IPS DF 4.7 (cell line): ENCODE data around the gene TOR2A.

Experiments
- DNase-seq: peaks from one replicate; pipeline ENCODE4 v3.0.0-alpha.2; 2013; ENCODE audit warnings: low spot score; ENCODE audit errors: extremely low read depth

The TOR2A gene

GRCh38 chr9:127700140-127700539 lies 35.0 kb downstream of the TOR2A start:
- no peak for DNase-seq

GRCh38 chr9:127698985-127699670 lies 36.0 kb downstream of the TOR2A start:
- DNase-seq: peak; percentile 72

- no peak for DNase-seq
Observed at GRCh38 chr9:127698386-127698785, 36.7 kb downstream of the TOR2A start.

- DNase-seq: no peak
Observed at GRCh38 chr9:127697575-127697974, 37.5 kb downstream of the TOR2A start.

GRCh38 chr9:127694890-127695720 lies 40.0 kb downstream of the TOR2A start:
- no peak for DNase-seq

GRCh38 chr9:127693697-127694096 lies 41.4 kb downstream of the TOR2A start:
- no peak for DNase-seq

GRCh38 chr9:127693143-127693542 lies 42.0 kb downstream of the TOR2A start:
- no peak for DNase-seq

- no peak for DNase-seq
Observed at GRCh38 chr9:127692071-127692470, 43.0 kb downstream of the TOR2A start.

- no peak for DNase-seq
Observed at GRCh38 chr9:127690735-127691134, 44.4 kb downstream of the TOR2A start.

- no peak for DNase-seq
Observed at GRCh38 chr9:127689329-127690000, 45.6 kb downstream of the TOR2A start.

- no peak for DNase-seq
Observed at GRCh38 chr9:127686461-127687393, 48.4 kb downstream of the TOR2A start.

GRCh38 chr9:127684576-127684975 lies 50.5 kb downstream of the TOR2A start:
- DNase-seq: no peak

GRCh38 chr9:127683723-127684122 lies 51.4 kb downstream of the TOR2A start:
- DNase-seq: no peak

GRCh38 chr9:127682351-127683136 lies 52.5 kb downstream of the TOR2A start:
- no peak for DNase-seq
